Adipocyte (in vitro differentiated cells): Measurements from ENCODE around the gene PPT1.
"Not testable (repeated sequence)": the region's sequence is repeated elsewhere in the genome, so short reads cannot be mapped to it uniquely, and the experiment has no call there.

Experiments used
- DNase-seq: peaks from one replicate; pipeline ENCODE4 v3.0.0-alpha.2; 2015; ENCODE audit warnings: low read depth
- H3K27me3 ChIP-seq: replicated peaks from 2 replicates; pipeline ENCODE4 v1.7.0; 2013; ENCODE audit warnings: mild to moderate bottlenecking, low read length, moderate library complexity; ENCODE audit not compliant: control insufficient read depth, insufficient read depth
- H3K36me3 ChIP-seq: 2 replicates; pipeline ENCODE4 v1.7.0; 2013; ENCODE audit warnings: low read length, mild to moderate bottlenecking, moderate library complexity; ENCODE audit not compliant: control insufficient read depth, insufficient read depth, severe bottlenecking
- H3K4me1 ChIP-seq: 2 replicates; pipeline ENCODE4 v1.7.0; 2013; ENCODE audit warnings: mild to moderate bottlenecking, low read length, moderate library complexity; ENCODE audit not compliant: control insufficient read depth, insufficient read depth
- H3K4me3 ChIP-seq: 2 replicates; pipeline ENCODE4 v1.7.0; 2013; ENCODE audit warnings: mild to moderate bottlenecking, low read length, moderate library complexity
- H3K9ac ChIP-seq: 2 replicates; pipeline ENCODE4 v1.7.0; 2013; ENCODE audit warnings: mild to moderate bottlenecking, low read length, moderate library complexity
- H3K9me3 ChIP-seq: 2 replicates; pipeline ENCODE4 v1.7.0; 2013; ENCODE audit warnings: mild to moderate bottlenecking, low read length, moderate library complexity; ENCODE audit not compliant: control insufficient read depth

Gene PPT1

GRCh38 chr1:40090652-40091355 is 6.2 kb downstream of the PPT1 start:
- H3K9ac ChIP-seq: no peak overlapping the region
- no peak for DNase-seq
- no peaks in the 10 kb centered on the region for H3K4me1 ChIP-seq
- no peaks in the 10 kb centered on the region for H3K9me3 ChIP-seq
- H3K36me3 ChIP-seq: peaks cover 27% of the 10 kb centered on the region
- no peaks in the 10 kb centered on the region for H3K27me3 ChIP-seq
- H3K4me3 ChIP-seq: no peak overlapping the region

GRCh38 chr1:40084750-40085149 is 12.3 kb downstream of the PPT1 start:
- H3K9me3 ChIP-seq, H3K4me3 ChIP-seq, H3K9ac ChIP-seq, H3K4me1 ChIP-seq, H3K27me3 ChIP-seq: not testable (repeated sequence)
- DNase-seq: peak; percentile 63
- H3K36me3 ChIP-seq: peaks cover 30% of the 10 kb centered on the region

GRCh38 chr1:40081871-40082270 is 15.2 kb downstream of the PPT1 start:
- no peaks in the 10 kb centered on the region for H3K27me3 ChIP-seq
- DNase-seq: no peak
- no peaks in the 10 kb centered on the region for H3K9me3 ChIP-seq
- no peak overlapping the region for H3K4me3 ChIP-seq
- peaks cover 16% of the 10 kb centered on the region for H3K4me1 ChIP-seq
- peaks cover 24% of the 10 kb centered on the region for H3K36me3 ChIP-seq
- no peak overlapping the region for H3K9ac ChIP-seq

GRCh38 chr1:40079774-40080400 is 17.2 kb downstream of the PPT1 start:
- H3K27me3 ChIP-seq: no peaks in the 10 kb centered on the region
- no peak overlapping the region for H3K4me3 ChIP-seq
- no peak for DNase-seq
- peaks cover 24% of the 10 kb centered on the region for H3K36me3 ChIP-seq
- peaks cover 25% of the 10 kb centered on the region for H3K4me1 ChIP-seq
- no peaks in the 10 kb centered on the region for H3K9me3 ChIP-seq
- no peak overlapping the region for H3K9ac ChIP-seq

- no peak overlapping the region for H3K4me3 ChIP-seq
- no peaks in the 10 kb centered on the region for H3K27me3 ChIP-seq
- H3K9me3 ChIP-seq: no peaks in the 10 kb centered on the region
- H3K4me1 ChIP-seq: peaks cover 25% of the 10 kb centered on the region
- H3K36me3 ChIP-seq: peaks cover 24% of the 10 kb centered on the region
- DNase-seq: peak; percentile 74
- H3K9ac ChIP-seq: no peak overlapping the region
These were observed 18.3 kb downstream of the PPT1 start for GRCh38 chr1:40078512-40079333.

- Histone ChIP-seq H3K4me1 (peaks cover 25% of the 10 kb centered on the region), H3K36me3 (peaks cover 35% of the 10 kb centered on the region), H3K27me3 (no peaks in the 10 kb centered on the region), H3K9ac (peak overlapping the region; percentile 69), H3K4me3 (peak overlapping the region; percentile 5), H3K9me3 (no peaks in the 10 kb centered on the region)
- DNase-seq: peak; percentile 81
These were observed 20.1 kb downstream of the PPT1 start for GRCh38 chr1:40076895-40077312.

- H3K9ac ChIP-seq: no peak overlapping the region
- H3K27me3 ChIP-seq: no peaks in the 10 kb centered on the region
- H3K9me3 ChIP-seq: no peaks in the 10 kb centered on the region
- no peak overlapping the region for H3K4me3 ChIP-seq
- peaks cover 51% of the 10 kb centered on the region for H3K36me3 ChIP-seq
- H3K4me1 ChIP-seq: peaks cover 25% of the 10 kb centered on the region
- no peak for DNase-seq
These were observed 21.8 kb downstream of the PPT1 start for GRCh38 chr1:40075266-40075665.

- H3K4me3 ChIP-seq: no peak overlapping the region
- H3K27me3 ChIP-seq: no peaks in the 10 kb centered on the region
- DNase-seq: no peak
- H3K36me3 ChIP-seq: peaks cover 65% of the 10 kb centered on the region
- H3K9me3 ChIP-seq: no peaks in the 10 kb centered on the region
- H3K9ac ChIP-seq: no peak overlapping the region
- peaks cover 20% of the 10 kb centered on the region for H3K4me1 ChIP-seq
These were observed 24.0 kb downstream of the PPT1 start for GRCh38 chr1:40073062-40073461.

GRCh38 chr1:40072142-40072541 is 24.9 kb downstream of the PPT1 start:
- peaks cover 11% of the 10 kb centered on the region for H3K4me1 ChIP-seq
- DNase-seq: no peak
- H3K36me3 ChIP-seq: peaks cover 68% of the 10 kb centered on the region
- no peaks in the 10 kb centered on the region for H3K27me3 ChIP-seq
- no peaks in the 10 kb centered on the region for H3K9me3 ChIP-seq
- H3K9ac ChIP-seq: no peak overlapping the region
- H3K4me3 ChIP-seq: no peak overlapping the region

- DNase-seq: no peak
- Histone ChIP-seq H3K9ac (no peak overlapping the region), H3K4me3 (no peak overlapping the region), H3K4me1 (peaks cover 3% of the 10 kb centered on the region), H3K9me3 (no peaks in the 10 kb centered on the region), H3K36me3 (peaks cover 98% of the 10 kb centered on the region), H3K27me3 (no peaks in the 10 kb centered on the region)
These were observed 29.2 kb downstream of the PPT1 start for GRCh38 chr1:40067851-40068250.

- Histone ChIP-seq H3K9ac (no peak overlapping the region), H3K4me3 (no peak overlapping the region), H3K36me3 (peaks cover 98% of the 10 kb centered on the region), H3K9me3 (no peaks in the 10 kb centered on the region), H3K27me3 (no peaks in the 10 kb centered on the region), H3K4me1 (peaks cover 3% of the 10 kb centered on the region)
- DNase-seq: no peak
These were observed 30.0 kb downstream of the PPT1 start for GRCh38 chr1:40067023-40067422.
